Glomerular endothelial cell (primary cell): ENCODE measurements around the gene OR4E1. TPM values are rescaled to one million over a fixed set of nuclear protein-coding genes. Genes with fewer than 3 reads are reported as not detected.
"Not testable (repeated sequence)": the region's sequence is repeated elsewhere in the genome, so short reads cannot be mapped to it uniquely, and the experiment has no call there.

Experiments
- DNase-seq: peaks from one replicate; pipeline ENCODE4 v3.0.0-alpha.2; 2011; ENCODE audit warnings: low read depth, low spot score; ENCODE audit errors: extremely low read depth
- total RNA-seq: library from RNA; depleted of rRNA; stranded (reverse); fragments of >200 nt; gene quantifications from 2 replicates; pipeline ENCODE4 v1.2.3, GENCODE V29; 2015

OR4E1 gene
- total RNA-seq, 1 donor from 2014 or later, result not detected

GRCh38 chr14:21654215-21654614 lies 19.4 kb downstream of the OR4E1 start:
- no peak for DNase-seq

GRCh38 chr14:21653331-21653885 lies 20.2 kb downstream of the OR4E1 start, which contains the start of gene OR4E2:
Gene OR4E2, plus strand, starts transcription at chr14:21653835. Its CDS starts 11,248 bp downstream, at chr14:21665083.
- DNase-seq, result no peak

DNA sequence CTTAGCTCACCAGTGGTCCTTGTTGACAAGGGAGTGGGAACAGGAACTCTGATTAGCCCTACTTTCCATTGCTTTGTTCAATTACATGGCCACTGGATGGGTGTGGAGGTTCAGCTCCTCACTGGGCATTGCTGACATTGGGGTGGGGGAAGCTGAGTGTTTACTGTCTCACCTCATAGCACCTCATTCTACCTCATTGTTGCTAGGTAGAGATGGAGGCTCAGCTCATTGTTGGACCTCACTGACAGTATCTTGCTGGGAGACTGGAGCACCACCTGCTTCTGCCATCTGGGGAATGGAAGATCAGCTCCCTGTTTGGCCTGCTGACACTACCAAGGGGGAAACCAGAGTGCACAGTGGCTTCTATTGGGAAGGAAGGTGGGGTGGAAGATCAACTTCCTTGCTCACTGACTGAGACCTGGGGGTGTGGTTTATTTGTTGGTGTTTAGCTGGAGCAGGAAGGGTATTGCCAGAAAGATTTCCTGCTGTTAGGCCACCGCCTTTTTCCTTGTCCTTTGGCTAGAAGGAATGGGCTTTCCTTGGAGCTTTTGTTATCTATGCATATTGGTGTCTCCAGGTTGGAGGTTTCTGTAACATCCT lies 21.3 kb downstream of the OR4E1 start:
- DNase-seq, result no peak

- DNase-seq, result no peak
These were observed 26.2 kb downstream of the OR4E1 start for GRCh38 chr14:21647380-21647779.

- no peak for DNase-seq
These were observed 30.2 kb downstream of the OR4E1 start for GRCh38 chr14:21643407-21643806.

GRCh38 chr14:21642683-21643082 lies 30.9 kb downstream of the OR4E1 start:
- no peak for DNase-seq

- DNase-seq, result no peak
These were observed 38.8 kb downstream of the OR4E1 start, which contains the start of gene OR10G2 for GRCh38 chr14:21634840-21635239. Gene OR10G2, minus strand, starts transcription at chr14:21634940. Its CDS starts 98 bp downstream, at chr14:21634842.

- DNase-seq, result no peak
These were observed 42.5 kb downstream of the OR4E1 start for GRCh38 chr14:21631084-21631483.

- DNase-seq, result not testable (repeated sequence)
These were observed 43.1 kb downstream of the OR4E1 start for GRCh38 chr14:21630503-21630902.

- DNase-seq, result no peak
These were observed 47.0 kb downstream of the OR4E1 start for GRCh38 chr14:21626491-21627230.

Other genes with a start within 250 kb of the OR4E1 start
- 49.8 and 69.1 TPM in 2 replicates for gene CHD8, start 217.7 kb downstream of the OR4E1 start, total RNA-seq
- 23.7 and 29.1 TPM in 2 replicates for gene RAB2B, start 196.9 kb downstream of the OR4E1 start, total RNA-seq
- 30.6 and 53.0 TPM in 2 replicates for gene TOX4, start 196.6 kb downstream of the OR4E1 start, total RNA-seq
- 45.0 and 49.8 TPM in 2 replicates for gene METTL3, start 162.5 kb downstream of the OR4E1 start, total RNA-seq
- gene SALL2, start 147.5 kb downstream of the OR4E1 start, total RNA-seq, result 2.9 and 4.6 TPM in 2 replicates
- gene OR10G3, start 93.7 kb downstream of the OR4E1 start, total RNA-seq, result not detected in 2 replicates
- not detected in 2 replicates for gene OR10G2, start 38.9 kb downstream of the OR4E1 start, total RNA-seq
- not detected in 2 replicates for gene OR4E2, start 20.0 kb downstream of the OR4E1 start, total RNA-seq